ENCODE data around the gene COL5A3.

Gene COL5A3

DNA sequence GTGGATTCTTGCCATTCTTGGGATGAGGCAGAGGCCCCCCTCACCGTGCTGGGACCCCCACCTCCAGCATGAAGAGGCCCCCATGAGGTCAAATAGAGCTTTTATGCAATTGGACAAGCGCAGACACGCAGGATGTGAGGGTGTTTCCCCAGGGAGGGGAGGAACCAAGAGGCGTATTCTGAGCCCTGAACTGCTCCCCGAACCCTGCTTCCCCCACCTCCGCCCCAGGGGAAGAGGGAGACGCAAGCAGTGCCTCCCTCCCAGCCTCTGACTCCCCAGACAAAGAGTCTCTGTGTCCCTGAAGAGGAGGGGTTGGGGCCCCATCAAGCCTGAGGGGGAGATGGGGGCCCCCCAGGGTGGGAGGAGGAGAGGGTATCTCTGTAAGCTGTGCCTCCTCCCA, 1.7 kb upstream of the COL5A3 start:
- DNase-seq (ENCODE audit: low read depth in 3 of 3, low spot score in 1 of 3) = no peak

DNA sequence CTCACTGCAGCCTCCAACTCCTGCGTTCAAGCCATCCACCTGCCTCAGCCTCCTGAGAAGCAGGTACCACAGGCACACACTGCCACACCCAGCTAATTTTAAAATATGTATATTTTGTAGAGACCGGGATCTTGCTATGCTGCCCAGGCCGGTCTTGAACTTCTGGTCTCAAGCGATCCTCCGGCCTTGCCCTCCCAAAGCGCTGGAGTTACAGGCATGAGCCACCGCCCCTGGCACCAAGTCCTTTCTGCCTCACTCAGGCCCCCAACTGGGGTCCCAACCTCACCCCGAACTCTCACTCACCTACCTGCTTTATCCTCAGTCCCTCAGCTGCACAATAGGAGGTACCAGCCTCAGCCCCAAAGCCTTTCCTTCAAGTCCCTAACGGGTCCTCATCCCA, 635 bp upstream of the COL5A3 start:
- no peak for DNase-seq (ENCODE audit: low read depth in 3 of 3, low spot score in 1 of 3)

DNA sequence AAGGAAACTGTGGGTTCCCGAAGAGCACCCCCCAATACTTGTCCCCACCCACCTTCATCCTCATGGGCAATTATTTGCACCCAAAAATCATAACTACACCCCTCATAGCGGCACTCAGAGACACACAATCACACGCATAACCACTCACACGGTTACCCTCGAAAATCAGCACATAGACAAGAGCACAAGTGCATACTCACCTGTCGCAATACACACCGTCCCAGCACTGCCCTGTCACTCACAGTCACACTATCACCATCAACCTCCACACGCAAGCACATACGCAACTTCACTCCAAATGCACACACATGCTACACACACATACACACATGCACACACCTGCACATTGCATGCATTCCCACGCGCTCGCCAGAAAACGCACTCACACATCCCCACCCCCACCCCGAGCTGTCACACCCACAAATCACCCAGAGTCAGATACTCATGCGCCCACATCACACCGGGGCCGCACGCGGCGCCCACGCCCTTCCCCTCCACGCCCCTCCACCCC, 535 bp downstream of the COL5A3 start:
- no peak for DNase-seq (ENCODE audit: low read depth in 3 of 3, low spot score in 1 of 3)

GRCh38 chr19:10008184-10008765, 2.0 kb downstream of the COL5A3 start:
- DNase-seq (ENCODE audit: low read depth in 3 of 3, low spot score in 1 of 3) = no peak

- DNase-seq (ENCODE audit: low read depth in 3 of 3, low spot score in 1 of 3) = no peak
These were observed 2.7 kb downstream of the COL5A3 start for GRCh38 chr19:10007371-10008183.

DNA sequence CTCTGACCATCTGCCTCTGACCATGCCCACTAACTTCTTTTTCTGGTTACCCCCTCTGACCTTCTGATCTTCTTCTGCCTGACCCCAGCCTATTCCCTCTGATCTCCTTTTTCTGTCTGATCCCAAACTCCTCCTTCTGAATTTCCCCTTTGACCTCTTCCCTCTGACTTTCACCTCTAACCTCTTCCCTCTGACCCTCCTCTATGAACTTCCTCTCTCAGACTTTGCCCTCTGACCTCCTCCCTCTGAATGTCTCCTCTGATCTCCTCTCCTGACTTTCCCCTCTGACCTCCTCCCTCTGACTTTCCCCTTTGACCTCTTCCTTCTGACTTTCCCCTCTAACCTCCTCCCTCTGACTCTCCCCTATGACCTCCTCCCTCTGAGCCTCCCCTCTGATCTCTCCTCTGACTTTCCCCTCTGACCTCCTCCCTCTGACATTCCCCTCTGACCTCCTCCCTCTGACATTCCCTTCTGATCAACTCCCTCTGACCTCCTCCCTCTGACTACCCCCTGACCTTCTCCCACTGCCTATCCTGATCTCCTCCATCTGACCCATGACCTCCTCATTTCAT, 3.5 kb downstream of the COL5A3 start:
- DNase-seq (ENCODE audit: low read depth in 3 of 3, low spot score in 1 of 3) = no peak

DNA sequence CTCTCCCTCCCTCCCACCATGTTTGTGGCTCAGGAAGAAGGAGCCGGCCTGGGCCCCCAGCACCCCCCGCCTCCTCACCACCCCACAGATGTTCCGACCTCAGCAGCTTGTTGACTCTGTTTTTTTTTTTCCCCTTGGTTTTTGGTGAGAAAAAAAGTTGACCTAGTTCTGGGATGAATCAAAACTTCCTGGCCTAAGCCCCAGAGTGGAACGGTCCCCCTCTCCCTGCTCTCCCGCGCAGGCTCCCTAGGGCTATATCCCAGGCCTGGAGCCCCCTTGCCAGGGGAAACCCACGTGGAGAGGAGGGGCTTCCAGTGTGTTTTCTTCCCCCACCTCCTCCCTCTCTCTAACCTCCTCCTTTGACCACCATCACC, 4.0 kb downstream of the COL5A3 start:
- DNase-seq (ENCODE audit: low read depth in 3 of 3, low spot score in 1 of 3) = no peak

DNA sequence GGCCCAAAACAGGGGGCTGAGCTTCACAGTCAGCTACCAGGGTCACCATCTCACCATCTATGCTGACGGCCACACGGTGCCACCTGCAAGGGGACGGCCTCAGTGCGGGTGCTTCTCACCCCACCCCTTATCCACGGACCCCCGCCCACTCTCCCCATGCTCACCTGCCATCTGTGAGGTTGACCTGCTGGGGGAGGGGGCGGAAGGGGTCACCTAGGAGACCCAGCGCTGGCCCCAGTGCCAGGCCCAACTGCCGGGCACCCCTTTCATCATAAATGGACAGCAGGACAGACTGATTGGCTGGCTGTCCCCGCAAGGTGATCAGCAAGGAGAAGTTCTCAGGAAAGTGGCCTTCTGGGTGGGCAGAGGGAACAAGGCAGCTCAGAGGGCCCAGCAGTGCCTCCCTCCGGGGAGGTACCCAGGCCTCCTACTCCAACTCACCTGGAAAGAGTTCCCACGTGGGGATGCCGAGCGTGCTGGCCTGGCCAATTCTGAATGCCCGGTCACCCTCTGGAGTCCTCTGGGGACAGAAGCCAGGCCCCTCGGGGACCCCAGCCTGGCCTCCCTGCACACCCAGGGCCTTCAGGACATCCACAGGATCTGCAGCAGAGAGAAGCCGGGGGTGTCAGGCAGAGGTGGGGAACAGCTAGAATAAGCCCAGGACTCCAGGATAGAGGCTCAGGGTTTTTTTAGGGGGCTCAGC, 4.5 kb downstream of the COL5A3 start:
- DNase-seq (ENCODE audit: low read depth in 3 of 3, low spot score in 1 of 3) = no peak

DNA sequence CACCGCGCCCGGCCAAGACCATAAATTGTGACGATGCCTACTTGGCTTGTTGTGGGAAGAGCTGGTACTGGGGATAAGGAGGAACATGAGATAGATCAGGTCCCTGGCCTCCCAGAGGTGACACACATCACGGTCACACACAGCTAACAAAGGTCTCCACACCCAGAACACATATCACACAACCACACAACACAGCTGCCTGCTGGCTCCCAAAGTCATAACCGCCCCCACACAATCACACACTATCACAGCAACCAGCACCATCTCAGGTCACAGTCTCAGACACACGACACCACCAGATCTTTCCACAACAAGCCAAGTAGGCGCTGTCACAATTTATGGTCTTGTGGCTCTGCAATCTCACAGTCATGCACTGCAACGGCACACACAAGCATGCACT, 5.7 kb downstream of the COL5A3 start:
- no peak for DNase-seq (ENCODE audit: low read depth in 3 of 3, low spot score in 1 of 3)

DNA sequence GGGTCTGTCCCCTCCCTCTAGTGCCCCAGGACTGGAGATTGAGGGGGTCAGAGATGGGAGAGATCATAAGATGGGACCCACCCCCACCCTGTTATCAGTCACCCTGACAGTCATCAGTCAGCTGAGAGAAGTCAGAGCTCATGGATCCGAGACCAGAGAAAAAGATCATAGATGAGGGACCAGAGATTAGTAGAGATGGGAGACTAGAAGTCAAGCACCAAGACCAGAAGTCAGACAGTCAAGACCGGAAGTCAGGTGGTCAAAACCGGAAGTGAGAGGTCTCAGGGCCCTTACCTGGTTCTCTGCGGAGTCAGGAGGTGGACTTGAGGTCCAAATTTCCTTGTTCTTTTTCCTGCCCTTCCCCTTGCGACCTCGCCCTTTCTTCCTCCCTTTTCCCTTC, 7.0 kb downstream of the COL5A3 start:
- DNase-seq (ENCODE audit: low read depth in 3 of 3, low spot score in 1 of 3) = no peak

DNA sequence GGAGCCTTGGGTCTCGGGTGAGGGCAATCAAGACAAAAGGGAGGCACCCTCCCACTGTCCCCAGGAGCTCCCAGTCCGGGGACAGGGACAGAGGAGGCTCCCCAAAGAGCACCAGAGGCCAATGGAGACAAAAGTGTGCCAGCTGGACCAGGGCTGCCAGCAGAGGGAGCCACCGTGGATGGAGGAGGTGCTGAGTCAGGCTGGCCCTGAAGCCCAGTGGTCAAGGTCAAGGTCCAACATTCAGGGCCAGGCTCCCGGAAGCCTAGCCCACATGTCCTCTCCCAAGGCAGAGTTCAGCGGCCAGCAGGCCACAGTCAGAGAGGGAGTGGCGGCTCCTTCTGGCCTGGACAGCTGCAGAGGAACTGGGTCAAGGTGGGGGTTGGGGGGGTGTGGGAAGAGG, 8.4 kb downstream of the COL5A3 start:
- DNase-seq (ENCODE audit: low read depth in 3 of 3, low spot score in 1 of 3) = no peak

GRCh38 chr19:10000171-10000826, 10.0 kb downstream of the COL5A3 start:
- DNase-seq (ENCODE audit: low read depth in 3 of 3, low spot score in 1 of 3) = peak; percentile 5 to 45 (median 23)

DNA sequence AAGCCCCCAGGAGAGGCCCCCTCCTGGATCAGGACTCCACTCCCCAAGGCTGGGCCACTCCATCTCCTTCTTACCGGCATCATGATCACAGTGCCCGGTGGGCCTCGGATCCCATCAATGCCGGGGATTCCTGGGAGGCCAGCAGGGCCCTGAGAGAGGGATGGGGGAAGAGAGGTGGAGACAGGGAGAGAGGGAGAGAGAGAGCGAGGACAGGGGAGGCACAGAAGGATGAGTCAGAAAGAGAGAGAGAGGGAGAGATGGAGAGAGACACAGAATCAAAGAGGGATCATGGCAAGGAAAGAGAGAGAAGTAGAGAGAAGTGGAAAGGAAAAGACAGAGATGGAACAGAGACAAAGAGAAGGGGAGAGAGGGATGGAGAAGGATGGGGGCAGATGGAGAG, 13.8 kb downstream of the COL5A3 start:
- DNase-seq (ENCODE audit: low read depth in 3 of 3, low spot score in 1 of 3) = no peak

DNA sequence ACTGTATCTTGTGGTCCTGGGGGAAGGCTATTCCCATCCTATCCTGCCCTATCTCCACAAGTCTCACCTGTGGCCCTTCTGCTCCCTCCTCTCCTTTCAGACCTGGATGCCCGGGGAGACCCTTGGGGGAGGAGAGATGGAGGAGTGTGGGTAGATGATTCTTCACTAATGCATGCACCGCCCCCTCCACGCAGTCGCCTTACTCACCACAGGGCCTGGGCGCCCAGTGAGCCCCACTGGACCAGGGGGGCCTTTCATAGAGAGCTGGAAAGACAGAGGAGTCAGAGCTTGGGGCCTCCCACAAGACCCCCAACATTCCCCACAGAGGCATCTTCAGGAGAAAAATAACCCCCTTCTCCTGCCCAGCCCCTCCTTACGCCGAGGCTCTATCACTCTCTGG, 14.3 kb downstream of the COL5A3 start:
- no peak for DNase-seq (ENCODE audit: low read depth in 3 of 3, low spot score in 1 of 3)

DNA sequence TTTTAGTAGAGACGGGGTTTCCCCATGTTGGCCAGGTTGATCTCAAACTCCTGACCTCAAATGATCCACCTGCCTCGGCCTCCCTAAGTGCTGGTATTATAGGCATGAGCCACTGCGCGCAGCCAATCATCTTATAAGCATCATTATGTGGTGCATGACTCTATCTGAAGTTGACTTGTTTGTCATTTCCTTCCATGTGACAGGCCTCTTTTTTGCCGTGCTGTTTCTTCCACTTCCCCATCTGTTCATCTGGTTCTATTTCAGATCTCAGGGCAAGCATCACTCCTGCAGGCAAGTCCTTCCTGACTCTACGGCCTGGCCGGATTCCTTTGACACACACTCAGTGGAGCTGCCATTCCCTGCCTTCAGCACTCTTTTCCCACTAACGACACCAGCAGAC, 15.2 kb downstream of the COL5A3 start:
- no peak for DNase-seq (ENCODE audit: low read depth in 3 of 3, low spot score in 1 of 3)

GRCh38 chr19:9991425-9992191, 18.7 kb downstream of the COL5A3 start:
- DNase-seq (ENCODE audit: low read depth in 3 of 3, low spot score in 1 of 3) = no peak

DNA sequence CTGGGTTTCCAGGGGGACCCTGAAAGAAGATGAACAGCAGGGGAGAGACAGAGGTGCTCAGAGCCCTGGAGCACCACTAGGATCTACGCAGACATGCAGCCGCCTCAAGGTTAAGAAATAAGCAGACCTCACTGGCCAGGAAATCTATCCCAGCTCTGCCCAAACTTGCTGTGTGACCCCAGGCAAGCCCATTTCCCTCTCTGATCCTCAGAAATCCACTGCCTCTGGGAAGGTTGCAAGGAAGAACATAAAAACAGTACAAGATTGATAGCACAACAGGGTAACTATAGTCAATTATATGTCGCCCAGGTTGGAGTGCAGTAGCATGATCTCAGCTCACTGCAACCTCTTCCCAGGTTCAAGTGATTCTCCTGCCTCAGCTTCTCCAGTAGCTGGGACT, 20.8 kb downstream of the COL5A3 start:
- DNase-seq (ENCODE audit: low read depth in 3 of 3, low spot score in 1 of 3) = no peak

GRCh38 chr19:9986787-9987281, 23.5 kb downstream of the COL5A3 start:
- no peak for DNase-seq (ENCODE audit: low read depth in 3 of 3, low spot score in 1 of 3)

DNA sequence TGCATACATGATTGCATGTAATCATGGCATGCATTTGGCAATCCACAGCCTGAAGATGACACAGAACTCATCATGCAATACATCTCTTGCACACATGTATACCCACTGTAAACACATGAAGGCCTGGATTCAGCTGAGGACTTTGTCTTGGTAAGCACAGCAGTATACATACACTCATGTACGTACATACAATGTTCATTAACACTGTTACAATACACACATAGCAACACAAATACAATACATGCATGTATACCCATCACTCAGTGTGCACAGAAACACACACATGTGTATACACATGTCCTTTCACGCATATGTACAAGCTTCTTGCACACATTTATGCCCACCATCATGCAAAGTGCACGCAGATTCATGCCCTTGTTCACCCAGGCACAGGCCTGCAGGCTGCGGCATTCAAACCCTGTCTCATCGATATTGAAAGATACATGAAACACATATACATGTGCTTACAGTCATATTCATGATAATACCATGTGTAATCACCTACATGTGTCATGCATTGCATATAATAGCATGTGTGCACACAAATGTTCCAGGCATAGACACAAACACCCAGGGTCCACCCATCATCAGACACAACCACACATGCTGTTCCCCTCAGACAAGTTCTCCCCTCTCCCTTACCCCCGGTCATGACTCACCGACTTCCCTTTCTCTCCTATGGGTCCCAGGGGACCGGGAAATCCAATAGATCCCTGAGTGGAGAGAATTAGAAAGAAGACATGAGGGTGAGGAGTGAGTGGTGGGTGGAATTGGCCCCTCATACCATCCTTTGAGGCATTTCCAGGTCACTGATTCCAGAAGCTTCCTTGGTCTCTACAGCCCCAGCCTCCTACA, 28.7 kb downstream of the COL5A3 start:
- no peak for DNase-seq (ENCODE audit: low read depth in 3 of 3, low spot score in 1 of 3)

DNA sequence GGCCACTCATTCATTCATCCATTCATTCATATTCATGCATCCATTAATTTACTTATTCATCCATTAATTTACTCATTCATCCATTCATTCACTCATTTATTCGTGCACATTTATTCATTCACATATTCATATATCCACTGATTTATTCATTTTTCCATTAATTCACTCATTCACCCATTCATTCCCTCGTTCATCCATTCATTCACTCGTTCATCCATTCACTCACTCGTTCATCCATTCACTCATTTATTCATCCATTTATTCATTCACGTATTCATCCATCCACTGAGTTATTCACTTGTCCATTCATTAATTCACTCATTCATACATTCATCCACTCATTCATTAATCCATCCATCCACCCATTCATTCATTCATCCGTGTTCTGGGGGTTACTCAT, 38.2 kb downstream of the COL5A3 start:
- no peak for DNase-seq (ENCODE audit: low read depth in 3 of 3, low spot score in 1 of 3)

Measured in stimulated activated CD4-positive, alpha-beta T cell treated with anti-CD3 and anti-CD28 coated beads, TNF-alpha, amount 100 ng/mL, for 1 hour (primary cell).